Upper lobe of right lung (tissue), 1 donor: ENCODE measurements around the gene PCYT1B. TPM values are rescaled to one million over a fixed set of nuclear protein-coding genes. Genes with fewer than 3 reads are reported as not detected.
A peak's percentile ranks its signal among the peaks of the same experiment; 100 is the strongest.

Experiments
- ATAC-seq: fragments of 200-7000 bp; cut with Tn5 transposase; one replicate; pipeline ENCODE4 v1.9.1; 2020; ENCODE audit warnings: mild to moderate bottlenecking, moderate library complexity
- DNase-seq: peaks from one replicate; pipeline ENCODE4 v3.0.0-alpha.2; 2020
- H3K27ac ChIP-seq: fragments of 200-600 bp; one replicate; pipeline ENCODE4 v1.8.0; 2022
- H3K27me3 ChIP-seq: fragments of 200-600 bp; one replicate; pipeline ENCODE4 v1.8.0; 2022; ENCODE audit warnings: mild to moderate bottlenecking
- H3K36me3 ChIP-seq: fragments of 200-600 bp; one replicate; pipeline ENCODE4 v1.8.0; 2022
- H3K4me1 ChIP-seq: fragments of 200-600 bp; one replicate; pipeline ENCODE4 v1.8.0; 2022
- H3K4me3 ChIP-seq: fragments of 200-600 bp; one replicate; pipeline ENCODE4 v1.8.0; 2022; ENCODE audit warnings: mild to moderate bottlenecking
- H3K9me3 ChIP-seq: fragments of 200-600 bp; one replicate; pipeline ENCODE4 v1.8.0; 2022
- CTCF ChIP-seq: fragments of 200-600 bp; IDR thresholded peaks from one replicate; pipeline ENCODE4 v1.8.0; 2022; ENCODE audit warnings: antibody characterized with exemption
- intact Hi-C: fragments of 100-400 bp; cut with DNase I; formaldehyde crosslinking; loops from one replicate; pipeline ENCODE4 v1.11.0; 2022
- total RNA-seq: library from RNA; stranded (reverse); fragmentation: NEBNext Ultra II Directional; extraction: Animal tissue kit (Norgen Biotek cat#: 25700); gene quantifications from one replicate; pipeline ENCODE4 v1.2.1, GENCODE V29; 2021
- donor health status: DM: no; HTN: yes; CAD: no; lungs with severe emphysema.

Gene PCYT1B
- total RNA-seq, 1 donor from 2014 or later: 0.14 TPM

- no peaks in the 10 kb centered on the region for H3K4me1 ChIP-seq
- no peak overlapping the region for H3K27ac ChIP-seq
- H3K9me3 ChIP-seq: no peaks in the 10 kb centered on the region
- no peaks in the 10 kb centered on the region for H3K27me3 ChIP-seq
- no peak for ATAC-seq
- intact Hi-C loops: no loop called here
- no peaks in the 10 kb centered on the region for H3K36me3 ChIP-seq
- no peak overlapping the region for H3K4me3 ChIP-seq
- no peak for DNase-seq
- no peak for TF ChIP-seq CTCF
Observed at GRCh38 chrX:24574743-24575142, 72.4 kb downstream of the PCYT1B start.

- TF ChIP-seq CTCF: no peak
- H3K27me3 ChIP-seq: no peaks in the 10 kb centered on the region
- H3K36me3 ChIP-seq: no peaks in the 10 kb centered on the region
- H3K9me3 ChIP-seq: no peaks in the 10 kb centered on the region
- H3K4me3 ChIP-seq: no peak overlapping the region
- no peaks in the 10 kb centered on the region for H3K4me1 ChIP-seq
- intact Hi-C loops: no loop called here
- no peak overlapping the region for H3K27ac ChIP-seq
- ATAC-seq (no peak), DNase-seq (no peak)
Observed at GRCh38 chrX:24567169-24567568, 80.0 kb downstream of the PCYT1B start.

GRCh38 chrX:24566240-24566639, 80.9 kb downstream of the PCYT1B start:
- intact Hi-C loops: no loop called here
- Histone ChIP-seq H3K4me3 (no peak overlapping the region), H3K4me1 (no peaks in the 10 kb centered on the region), H3K36me3 (no peaks in the 10 kb centered on the region), H3K27ac (no peak overlapping the region), H3K27me3 (no peaks in the 10 kb centered on the region), H3K9me3 (no peaks in the 10 kb centered on the region)
- no peak for ATAC-seq
- TF ChIP-seq CTCF: no peak
- no peak for DNase-seq

- Histone ChIP-seq H3K4me3 (no peak overlapping the region), H3K36me3 (no peaks in the 10 kb centered on the region), H3K27me3 (no peaks in the 10 kb centered on the region), H3K4me1 (no peaks in the 10 kb centered on the region), H3K9me3 (no peaks in the 10 kb centered on the region), H3K27ac (no peak overlapping the region)
- intact Hi-C loops: no loop called here
- ATAC-seq (no peak), DNase-seq (no peak)
- no peak for TF ChIP-seq CTCF
Observed at GRCh38 chrX:24563291-24564010, 83.7 kb downstream of the PCYT1B start.

- Histone ChIP-seq H3K4me1 (no peaks in the 10 kb centered on the region), H3K9me3 (no peaks in the 10 kb centered on the region), H3K36me3 (no peaks in the 10 kb centered on the region), H3K27me3 (no peaks in the 10 kb centered on the region), H3K4me3 (no peak overlapping the region), H3K27ac (no peak overlapping the region)
- intact Hi-C loops: no loop called here
- ATAC-seq (no peak), DNase-seq (no peak)
- peak; percentile 18 for TF ChIP-seq CTCF
Observed at GRCh38 chrX:24561121-24561520, 86.0 kb downstream of the PCYT1B start.

- Histone ChIP-seq H3K4me1 (no peaks in the 10 kb centered on the region), H3K9me3 (no peaks in the 10 kb centered on the region), H3K27me3 (no peaks in the 10 kb centered on the region), H3K4me3 (no peak overlapping the region), H3K27ac (no peak overlapping the region), H3K36me3 (no peaks in the 10 kb centered on the region)
- DNase-seq: no peak
- intact Hi-C loops: no loop called here
- no peak for TF ChIP-seq CTCF
- ATAC-seq: peak; percentile 19
Observed at GRCh38 chrX:24553011-24553410, 94.1 kb downstream of the PCYT1B start.
